Mesenchymal stem cell (in vitro differentiated cells and primary cell): ENCODE results near the gene MEF2C.
"Not testable (repeated sequence)": the region's sequence is repeated elsewhere in the genome, so short reads cannot be mapped to it uniquely, and the experiment has no call there.

Source experiments
- DNase-seq: peaks from one replicate; pipeline ENCODE4 v3.0.0-alpha.2; 2013
- H2AFZ ChIP-seq: one replicate; pipeline ENCODE4 v1.6.1; 2013; ENCODE audit warnings: low read depth, mild to moderate bottlenecking, control low read depth, inconsistent platforms, low read length, moderate library complexity
- H2AK5ac ChIP-seq: 2 replicates; pipeline ENCODE4 v1.6.1; 2013; ENCODE audit warnings: low read length, moderate library complexity, mild to moderate bottlenecking, inconsistent platforms; ENCODE audit not compliant: severe bottlenecking
- H2BK120ac ChIP-seq: one replicate; pipeline ENCODE4 v1.6.1; 2013; ENCODE audit warnings: low read depth, mild to moderate bottlenecking, inconsistent platforms, low read length, moderate library complexity
- H2BK12ac ChIP-seq, 2 experiments: one replicate each; pipeline ENCODE4 v1.6.1; 2013; ENCODE audit warnings: inconsistent platforms in 2 of 2, low read length in 2 of 2, mild to moderate bottlenecking in 2 of 2, moderate library complexity in 2 of 2, control low read depth in 1 of 2
- H2BK15ac ChIP-seq: one replicate; pipeline ENCODE4 v1.6.1; 2013; ENCODE audit warnings: mild to moderate bottlenecking, low read depth, inconsistent platforms; ENCODE audit not compliant: poor library complexity, severe bottlenecking
- H2BK5ac ChIP-seq: 2 replicates; pipeline ENCODE4 v1.6.1; 2013; ENCODE audit warnings: low read depth, mild to moderate bottlenecking, low read length, control low read depth, inconsistent platforms; ENCODE audit not compliant: poor library complexity, severe bottlenecking
- H3K14ac ChIP-seq, 2 experiments: one replicate each; pipeline ENCODE4 v1.6.1; 2013; ENCODE audit warnings: inconsistent platforms in 2 of 2, low read length in 2 of 2, control low read depth in 1 of 2, mild to moderate bottlenecking in 1 of 2, moderate library complexity in 1 of 2
- H3K18ac ChIP-seq, 2 experiments: one replicate each; pipeline ENCODE4 v1.6.1; 2013; ENCODE audit warnings: inconsistent platforms in 2 of 2, low read length in 2 of 2, control low read depth in 1 of 2, low read depth in 1 of 2, mild to moderate bottlenecking in 1 of 2
- H3K23ac ChIP-seq, 2 experiments: one replicate each; pipeline ENCODE4 v1.6.1; 2013; ENCODE audit warnings: inconsistent platforms in 2 of 2, low read length in 2 of 2, mild to moderate bottlenecking in 2 of 2, moderate library complexity in 2 of 2, control low read depth in 1 of 2
- H3K27ac ChIP-seq: 2 replicates; pipeline ENCODE4 v1.5.1; 2013; ENCODE audit warnings: mild to moderate bottlenecking, moderate library complexity, low read length, control low read depth, inconsistent platforms; ENCODE audit not compliant: poor library complexity, severe bottlenecking
- H3K27me3 ChIP-seq, 2 experiments: 2 replicates each; pipeline versions ENCODE4 v1.6.1 to v1.7.0; 2013; ENCODE audit warnings: low read length in 2 of 2, mild to moderate bottlenecking in 2 of 2, moderate library complexity in 2 of 2, control low read depth in 1 of 2, inconsistent platforms in 1 of 2; ENCODE audit not compliant: control insufficient read depth in 1 of 2, insufficient read depth in 1 of 2
- H3K36me3 ChIP-seq, 2 experiments: 2 replicates each; pipeline versions ENCODE4 v1.6.1 to v1.7.0; 2013; ENCODE audit warnings: low read length in 2 of 2, control low read depth in 1 of 2, inconsistent platforms in 1 of 2, low read depth in 1 of 2, mild to moderate bottlenecking in 1 of 2; ENCODE audit not compliant: insufficient read depth in 2 of 2, control insufficient read depth in 1 of 2
- H3K4ac ChIP-seq, 2 experiments: one replicate each; pipeline ENCODE4 v1.6.1; 2013; ENCODE audit warnings: inconsistent platforms in 2 of 2, low read length in 2 of 2, mild to moderate bottlenecking in 2 of 2, moderate library complexity in 2 of 2, control low read depth in 1 of 2, low read depth in 1 of 2
- H3K4me1 ChIP-seq: 2 replicates; pipeline ENCODE4 v1.6.1; 2013; ENCODE audit warnings: low read depth, low read length, control low read depth; ENCODE audit not compliant: control insufficient read depth, insufficient read depth
- H3K4me2 ChIP-seq: 2 replicates; pipeline ENCODE4 v1.6.1; 2013; ENCODE audit warnings: low read length, mild to moderate bottlenecking, inconsistent platforms; ENCODE audit not compliant: poor library complexity, severe bottlenecking
- H3K4me3 ChIP-seq, 2 experiments: 2 replicates each; pipeline versions ENCODE4 v1.5.1 to v1.7.0; 2013; ENCODE audit warnings: low read length in 2 of 2, mild to moderate bottlenecking in 2 of 2, control low read depth in 1 of 2, low read depth in 1 of 2; ENCODE audit not compliant: insufficient read depth in 1 of 2
- H3K79me1 ChIP-seq: replicated peaks from 2 replicates; pipeline ENCODE4 v1.6.1; 2013; ENCODE audit warnings: mild to moderate bottlenecking, control low read depth, low read length, inconsistent platforms; ENCODE audit not compliant: poor library complexity, severe bottlenecking
- H3K9ac ChIP-seq: 2 replicates; pipeline ENCODE4 v1.7.0; 2013; ENCODE audit warnings: mild to moderate bottlenecking, low read length, moderate library complexity
- H3K9me3 ChIP-seq: 2 replicates; pipeline ENCODE4 v1.7.0; 2013; ENCODE audit warnings: mild to moderate bottlenecking, low read length; ENCODE audit not compliant: control insufficient read depth
- H4K8ac ChIP-seq: one replicate; pipeline ENCODE4 v1.6.1; 2013; ENCODE audit warnings: inconsistent platforms, mild to moderate bottlenecking, low read length, moderate library complexity
- H4K91ac ChIP-seq: one replicate; pipeline ENCODE4 v1.6.1; 2013; ENCODE audit warnings: mild to moderate bottlenecking, low read length, inconsistent platforms
- WGBS: methylation state at CpG from one replicate; pipeline ENCODE4 v1.1.7; 2013; ENCODE audit warnings: mixed read lengths; 5-methylcytosine and 5-hydroxymethylcytosine counted together

The MEF2C gene

GRCh38 chr5:88912743-88913142, 29.8 kb upstream of the MEF2C start:
- H3K4me1 ChIP-seq, H2BK120ac ChIP-seq, H3K9ac ChIP-seq: not testable (repeated sequence)

GRCh38 chr5:88911059-88911572, 28.1 kb upstream of the MEF2C start:
- H2AFZ ChIP-seq, DNase-seq, H3K14ac ChIP-seq, H2BK120ac ChIP-seq, H3K4me2 ChIP-seq, H2BK12ac ChIP-seq, H4K91ac ChIP-seq, H3K9ac ChIP-seq, H3K9me3 ChIP-seq, H2BK5ac ChIP-seq, H2BK15ac ChIP-seq, H3K23ac ChIP-seq, H3K27ac ChIP-seq, H2AK5ac ChIP-seq, H3K27me3 ChIP-seq, H3K36me3 ChIP-seq, H3K4me1 ChIP-seq, H3K4ac ChIP-seq, H3K79me1 ChIP-seq, H3K18ac ChIP-seq, H3K4me3 ChIP-seq, H4K8ac ChIP-seq: not testable (repeated sequence)
- WGBS: 94% methylated on average over 7 of the region's 9 CpGs

More at GRCh38 chr5:88912743-88913142, 29.8 kb upstream of the MEF2C start:
- not testable (repeated sequence) for H3K79me1 ChIP-seq, H2AK5ac ChIP-seq, H3K4me2 ChIP-seq, H3K14ac ChIP-seq, H2BK5ac ChIP-seq, H3K18ac ChIP-seq, H2BK15ac ChIP-seq, H3K4me3 ChIP-seq, H3K9me3 ChIP-seq, H3K4ac ChIP-seq, H2BK12ac ChIP-seq, H3K23ac ChIP-seq, H4K91ac ChIP-seq, H3K27me3 ChIP-seq, DNase-seq, H2AFZ ChIP-seq, H4K8ac ChIP-seq, H3K27ac ChIP-seq, H3K36me3 ChIP-seq
- 67% methylated on average over 1 of the region's 2 CpGs for WGBS

- H3K23ac ChIP-seq, H3K4me1 ChIP-seq, DNase-seq, H3K27me3 ChIP-seq, H2AK5ac ChIP-seq, H4K91ac ChIP-seq, H3K27ac ChIP-seq, H3K4me2 ChIP-seq, H3K79me1 ChIP-seq, H3K18ac ChIP-seq, H2BK5ac ChIP-seq, H3K4me3 ChIP-seq, H2BK12ac ChIP-seq, H3K4ac ChIP-seq, H3K9me3 ChIP-seq, H3K14ac ChIP-seq, H2AFZ ChIP-seq, H3K36me3 ChIP-seq, H4K8ac ChIP-seq, H3K9ac ChIP-seq, H2BK15ac ChIP-seq, H2BK120ac ChIP-seq: not testable (repeated sequence)
- no CpG with 5 or more reads among the region's 2 CpGs for WGBS
Observed at GRCh38 chr5:88904478-88904877, 21.5 kb upstream of the MEF2C start.

GRCh38 chr5:88903966-88904365, 21.0 kb upstream of the MEF2C start:
- not testable (repeated sequence) for H3K9me3 ChIP-seq, H3K79me1 ChIP-seq, DNase-seq, H2BK12ac ChIP-seq, H2BK15ac ChIP-seq, H3K9ac ChIP-seq, H3K4ac ChIP-seq, H3K36me3 ChIP-seq, H4K8ac ChIP-seq, H2AFZ ChIP-seq, H2BK120ac ChIP-seq, H3K18ac ChIP-seq, H3K4me2 ChIP-seq, H3K27me3 ChIP-seq, H3K27ac ChIP-seq, H3K14ac ChIP-seq, H3K4me1 ChIP-seq, H3K23ac ChIP-seq, H4K91ac ChIP-seq, H3K4me3 ChIP-seq, H2AK5ac ChIP-seq, H2BK5ac ChIP-seq
- WGBS: no CpG with 5 or more reads among the region's 8 CpGs
